Measurements from ENCODE around the gene ZNF536. TPM values are rescaled to one million over a fixed set of nuclear protein-coding genes. Genes with fewer than 3 reads are reported as not detected.

Gene ZNF536
- total and polyA plus RNA-seq, 12 donors: 2.3 to 10.8 (median 6.4) TPM

DNA sequence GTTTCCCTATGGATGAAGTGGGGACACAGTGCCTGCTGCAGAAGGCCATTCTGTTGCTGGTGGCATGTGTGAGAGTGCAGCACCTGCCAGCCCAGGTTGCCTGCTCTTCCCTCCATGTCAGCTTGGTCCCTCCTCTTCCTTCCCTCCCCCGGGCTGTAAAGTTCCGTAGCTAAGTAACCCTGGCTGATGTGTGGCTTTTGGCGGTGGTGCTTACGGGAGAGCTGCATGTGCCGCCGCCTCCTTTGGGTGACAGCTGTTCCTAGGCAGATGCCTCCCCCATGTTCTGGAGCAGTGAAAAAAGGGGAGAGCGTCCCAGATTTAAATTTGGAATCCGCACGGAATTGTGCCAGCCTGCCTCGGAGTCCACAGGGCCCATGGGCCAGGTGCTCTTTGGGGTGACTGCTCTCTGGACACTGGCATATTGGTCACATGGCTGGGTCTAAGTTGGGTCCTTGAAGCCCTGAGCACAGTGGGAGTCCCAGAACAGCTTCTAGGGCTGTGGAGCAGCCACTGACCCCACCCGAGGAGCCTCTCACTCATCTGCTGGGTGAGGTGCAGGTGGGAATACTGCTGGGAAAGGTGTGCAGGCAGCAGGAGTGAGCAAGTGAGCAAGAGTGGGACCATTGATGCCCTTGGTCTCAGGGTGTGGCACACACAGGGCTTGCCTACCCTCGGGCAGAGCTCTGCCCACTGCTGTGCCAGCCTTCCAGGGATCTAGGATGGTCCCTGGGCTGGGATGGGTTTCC, 33.1 kb upstream of the ZNF536 start:
- TF ChIP-seq, protein P1, sequence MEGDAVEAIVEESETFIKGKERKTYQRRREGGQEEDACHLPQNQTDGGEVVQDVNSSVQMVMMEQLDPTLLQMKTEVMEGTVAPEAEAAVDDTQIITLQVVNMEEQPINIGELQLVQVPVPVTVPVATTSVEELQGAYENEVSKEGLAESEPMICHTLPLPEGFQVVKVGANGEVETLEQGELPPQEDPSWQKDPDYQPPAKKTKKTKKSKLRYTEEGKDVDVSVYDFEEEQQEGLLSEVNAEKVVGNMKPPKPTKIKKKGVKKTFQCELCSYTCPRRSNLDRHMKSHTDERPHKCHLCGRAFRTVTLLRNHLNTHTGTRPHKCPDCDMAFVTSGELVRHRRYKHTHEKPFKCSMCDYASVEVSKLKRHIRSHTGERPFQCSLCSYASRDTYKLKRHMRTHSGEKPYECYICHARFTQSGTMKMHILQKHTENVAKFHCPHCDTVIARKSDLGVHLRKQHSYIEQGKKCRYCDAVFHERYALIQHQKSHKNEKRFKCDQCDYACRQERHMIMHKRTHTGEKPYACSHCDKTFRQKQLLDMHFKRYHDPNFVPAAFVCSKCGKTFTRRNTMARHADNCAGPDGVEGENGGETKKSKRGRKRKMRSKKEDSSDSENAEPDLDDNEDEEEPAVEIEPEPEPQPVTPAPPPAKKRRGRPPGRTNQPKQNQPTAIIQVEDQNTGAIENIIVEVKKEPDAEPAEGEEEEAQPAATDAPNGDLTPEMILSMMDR (IDR thresholded peaks at IDR 0.05): no peak
- no peak for TF ChIP-seq POLR2A (IDR thresholded peaks at IDR 0.05)
- intact Hi-C loops (cut with DNase I): no loop called here
- WGBS, 4 donors: 94 to 95% (median 94%) methylated on average over 8 to 12 of the region's 12 CpGs

DNA sequence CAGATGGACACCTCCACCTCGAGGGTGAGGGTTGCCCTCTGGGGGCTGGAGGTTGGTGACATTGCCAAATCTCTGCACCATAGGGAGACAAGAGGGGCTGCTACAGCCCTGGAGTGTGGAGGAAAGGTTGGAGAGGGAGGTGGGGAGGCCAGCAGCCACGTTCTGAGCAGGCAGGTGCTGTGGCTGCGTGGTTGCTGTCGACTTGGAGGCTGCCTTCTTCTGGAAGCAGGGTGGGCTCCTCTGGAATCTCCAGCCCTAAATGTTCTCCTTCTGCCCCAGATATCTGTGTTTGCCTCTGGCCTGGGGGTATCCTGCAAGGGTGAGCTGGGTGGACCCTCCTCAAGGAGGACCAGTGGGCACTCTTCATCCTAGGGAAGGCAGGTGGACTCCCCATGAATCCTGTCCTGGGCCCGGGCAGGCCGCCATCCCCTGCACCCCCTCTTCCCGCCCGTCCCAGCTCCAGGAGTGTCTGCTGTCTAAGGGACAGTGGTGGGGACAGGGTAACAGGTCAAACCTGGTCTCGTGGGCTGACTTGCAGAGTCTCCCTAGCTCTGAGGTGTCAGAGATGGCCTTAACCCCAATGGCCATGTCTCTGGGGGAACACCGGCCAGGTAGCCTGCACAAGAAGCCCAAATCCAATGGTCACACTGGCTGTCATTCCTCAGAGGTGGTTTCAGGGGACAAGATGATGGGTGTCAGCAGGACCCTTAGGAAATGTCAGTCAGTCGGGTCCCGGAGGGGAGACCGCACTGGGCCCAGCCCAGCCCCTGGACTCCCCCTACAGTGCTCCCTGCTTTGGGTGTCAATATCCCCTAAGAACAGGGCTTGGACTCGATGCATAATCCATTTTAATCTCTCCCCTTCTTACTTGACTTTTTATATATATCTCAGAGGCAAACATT, 32.3 kb upstream of the ZNF536 start:
- Histone ChIP-seq H3K36me3 (replicated peaks in 1 of 2) (no peaks in the 10 kb centered on the region), H3K9me3 (replicated peaks in 1 of 3) (no peaks in the 10 kb centered on the region), H3K4me3 (no peak overlapping the region), H3K27me3 (no peaks in the 10 kb centered on the region), H3K4me1 (replicated peaks in 1 of 2) (no peaks in the 10 kb centered on the region), H3K27ac (no peak overlapping the region)
- TF ChIP-seq, protein P1 (IDR thresholded peaks at IDR 0.05): no peak
- TF ChIP-seq POLR2A (IDR thresholded peaks at IDR 0.05): no peak
- intact Hi-C loops (cut with DNase I): no loop called here
- DNase-seq: no peak
- WGBS, 4 donors: 77 to 85% (median 78%) methylated on average over 3 to 14 of the region's 14 CpGs

More for the DNA sequence above, 33.1 kb upstream of the ZNF536 start:
- no peaks in the 10 kb centered on the region for H3K27me3 ChIP-seq
- H3K36me3 ChIP-seq (replicated peaks in 1 of 2): no peaks in the 10 kb centered on the region
- H3K27ac ChIP-seq: no peak overlapping the region
- no peak for DNase-seq
- no peaks in the 10 kb centered on the region for H3K9me3 ChIP-seq (replicated peaks in 1 of 3)
- H3K4me3 ChIP-seq: no peak overlapping the region
- H3K4me1 ChIP-seq (replicated peaks in 1 of 2): no peaks in the 10 kb centered on the region

DNA sequence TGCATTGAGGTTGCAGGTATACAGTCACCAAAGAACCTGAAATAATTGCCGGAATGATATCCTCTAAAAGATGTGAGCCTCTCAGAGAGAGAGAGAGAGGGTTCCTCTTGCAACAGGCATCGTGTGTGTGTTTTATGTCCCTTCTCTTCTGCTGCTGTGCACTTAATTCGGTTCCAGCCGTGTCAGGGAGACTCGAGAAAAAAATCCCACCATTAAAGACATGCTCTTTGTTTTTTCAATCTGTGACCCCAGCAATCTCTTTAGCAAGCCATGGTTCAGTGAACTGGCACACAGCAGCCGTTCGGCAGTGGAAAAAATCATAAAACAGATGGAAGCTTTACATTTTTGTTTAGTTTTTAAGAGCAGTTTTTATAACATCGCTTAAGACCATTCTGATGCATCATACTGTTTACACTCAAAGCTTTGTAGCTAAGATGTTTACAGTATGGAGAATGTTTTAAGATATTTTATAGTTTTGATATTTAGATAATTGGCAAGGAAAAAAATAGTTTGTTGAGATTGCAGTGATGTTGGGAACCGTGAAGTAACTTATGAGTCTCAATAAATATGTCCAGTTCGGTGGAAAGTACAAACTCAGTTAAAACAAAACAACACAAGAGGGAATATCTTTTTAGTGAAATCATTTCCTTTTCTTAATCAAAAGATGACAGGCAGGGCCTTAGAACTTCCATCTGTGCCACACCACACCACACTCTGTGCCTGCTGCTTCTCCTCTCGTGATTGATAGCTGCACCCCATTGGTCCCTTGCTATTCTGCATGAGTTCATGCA, 31.2 kb upstream of the ZNF536 start:
- intact Hi-C loops (cut with DNase I): no loop called here
- TF ChIP-seq POLR2A (IDR thresholded peaks at IDR 0.05): no peak
- TF ChIP-seq, protein P1 (IDR thresholded peaks at IDR 0.05): no peak
- WGBS, 4 donors: 63 to 71% (median 65%) methylated on average over 11 of the region's 11 CpGs
- DNase-seq: no peak
- Histone ChIP-seq H3K9me3 (replicated peaks in 1 of 3) (no peaks in the 10 kb centered on the region), H3K27me3 (no peaks in the 10 kb centered on the region), H3K36me3 (replicated peaks in 1 of 2) (no peaks in the 10 kb centered on the region), H3K4me1 (replicated peaks in 1 of 2) (no peaks in the 10 kb centered on the region), H3K27ac (no peak overlapping the region), H3K4me3 (no peak overlapping the region)
